CD4-positive, alpha-beta T cell treated with Interleukin-17A for 1 hour (primary cell): Measurements from ENCODE around the gene DOCK2.
"Not testable (repeated sequence)": the region's sequence is repeated elsewhere in the genome, so short reads cannot be mapped to it uniquely, and the experiment has no call there.

Source experiments
- DNase-seq: peaks from one replicate; pipeline ENCODE4 v3.0.0-alpha.2; 2020

DOCK2 gene

GRCh38 chr5:169760229-169760628, 123.2 kb downstream of the DOCK2 start:
- DNase-seq = no peak

GRCh38 chr5:169762338-169763095, 125.4 kb downstream of the DOCK2 start:
- no peak for DNase-seq

- DNase-seq = no peak
These were observed 126.4 kb downstream of the DOCK2 start for GRCh38 chr5:169763376-169764017.

GRCh38 chr5:169764018-169764378, 126.9 kb downstream of the DOCK2 start:
- DNase-seq = no peak

- DNase-seq = no peak
These were observed 128.3 kb downstream of the DOCK2 start for GRCh38 chr5:169765176-169765996.

GRCh38 chr5:169766943-169767342, 129.9 kb downstream of the DOCK2 start:
- DNase-seq = not testable (repeated sequence)

- no peak for DNase-seq
These were observed 130.9 kb downstream of the DOCK2 start for GRCh38 chr5:169767938-169768337.

GRCh38 chr5:169768416-169768815, 131.3 kb downstream of the DOCK2 start:
- no peak for DNase-seq

GRCh38 chr5:169770109-169770508, 133.0 kb downstream of the DOCK2 start:
- DNase-seq = no peak

- DNase-seq = no peak
These were observed 135.2 kb downstream of the DOCK2 start for GRCh38 chr5:169772256-169772655.

GRCh38 chr5:169772688-169773087, 135.6 kb downstream of the DOCK2 start:
- no peak for DNase-seq

- DNase-seq = no peak
These were observed 140.1 kb downstream of the DOCK2 start for GRCh38 chr5:169777159-169777558.

- no peak for DNase-seq
These were observed 141.8 kb downstream of the DOCK2 start for GRCh38 chr5:169778622-169779596.

- DNase-seq = no peak
These were observed 144.6 kb downstream of the DOCK2 start for GRCh38 chr5:169781420-169782345.

GRCh38 chr5:169785771-169786618, 148.9 kb downstream of the DOCK2 start:
- no peak for DNase-seq

GRCh38 chr5:169788168-169788567, 151.1 kb downstream of the DOCK2 start:
- no peak for DNase-seq

- DNase-seq = no peak
These were observed 152.4 kb downstream of the DOCK2 start for GRCh38 chr5:169789417-169789940.

GRCh38 chr5:169791251-169791650, 154.2 kb downstream of the DOCK2 start:
- no peak for DNase-seq

- no peak for DNase-seq
These were observed 158.3 kb downstream of the DOCK2 start for GRCh38 chr5:169795338-169795737.

GRCh38 chr5:169796731-169797130, 159.7 kb downstream of the DOCK2 start:
- no peak for DNase-seq
